GM19351 (cell line): ENCODE data around the gene DPCD.

Source experiments
- ATAC-seq: cut with Tn5 transposase; IDR thresholded peaks from one replicate; pipeline ENCODE4 v1.9.1; 2021; ENCODE audit warnings: mild to moderate bottlenecking, moderate library complexity; ENCODE audit not compliant: unreplicated experiment

DPCD gene

DNA sequence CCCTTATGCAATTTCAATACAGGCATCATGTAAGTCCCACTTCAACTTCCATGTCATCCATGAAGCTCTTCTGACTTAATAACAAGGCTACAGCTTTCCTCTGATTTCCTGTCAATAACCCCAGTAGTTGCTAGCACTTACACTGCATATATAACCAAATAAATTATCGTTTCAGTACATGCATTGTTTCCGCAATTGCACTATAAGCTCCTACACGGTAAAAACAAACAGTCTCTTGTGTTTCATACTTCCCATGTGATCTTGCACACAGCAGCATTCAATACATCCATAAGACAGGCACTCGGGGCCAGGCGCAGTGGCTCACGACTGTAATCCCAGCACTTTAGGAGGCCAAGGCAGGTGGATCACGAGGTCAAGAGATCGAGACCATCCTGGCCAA, 65.4 kb downstream of the DPCD start:
- no peak for ATAC-seq

- ATAC-seq, result no peak
Observed at GRCh38 chr10:101655570-101655969, 67.4 kb downstream of the DPCD start.

DNA sequence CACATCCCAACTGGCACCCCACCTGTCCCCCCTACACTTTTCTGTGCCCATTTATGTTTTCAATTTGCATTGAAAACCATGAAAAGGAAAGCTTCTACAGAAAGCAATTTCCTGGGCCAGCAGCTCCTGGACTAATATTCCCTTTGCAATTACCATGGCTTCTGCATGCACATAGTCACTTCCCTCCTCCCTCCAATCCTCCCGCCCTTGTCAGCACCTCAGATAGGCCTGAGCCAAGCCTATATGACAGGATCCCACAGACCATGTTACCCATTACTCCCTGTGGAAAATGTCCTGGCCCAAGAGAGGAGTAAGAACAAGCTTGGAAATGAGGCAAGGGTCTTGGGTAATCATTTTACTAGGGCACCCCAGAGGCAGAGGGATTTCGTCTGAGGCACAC, 68.8 kb downstream of the DPCD start:
- ATAC-seq, result no peak

DNA sequence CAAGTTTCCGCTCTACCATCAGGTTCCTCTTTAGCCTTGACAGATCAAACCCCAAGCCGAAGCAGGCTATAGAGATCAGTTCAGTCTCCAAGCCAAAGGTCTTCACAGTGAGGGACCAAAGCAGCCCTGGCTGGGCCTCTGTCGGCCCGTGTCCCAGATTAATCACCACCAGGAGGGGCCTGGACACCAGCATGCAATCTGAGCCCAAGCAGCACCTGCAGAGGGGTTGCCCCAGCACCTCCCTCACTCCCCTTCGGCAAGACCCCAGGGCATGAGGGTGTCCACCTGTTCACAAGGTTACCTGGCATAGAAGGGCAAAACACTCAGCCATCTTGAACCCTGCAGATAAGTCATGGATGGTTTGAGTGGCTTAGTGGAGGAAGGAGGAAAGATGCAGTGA, 70.9 kb downstream of the DPCD start:
- no peak for ATAC-seq
